Loucy (cell line): Measurements from ENCODE around the gene FAAH.

Source experiments
- EZH2phosphoT487 ChIP-seq: fragments of 200-600 bp; IDR thresholded peaks from 2 replicates; pipeline ENCODE4 v1.6.1; 2018; ENCODE audit warnings: antibody characterized with exemption, mild to moderate bottlenecking, moderate library complexity, borderline replicate concordance
- TF ChIP-seq, protein P1 (sequence below): fragments of 200-600 bp; sonication (generic); conservative IDR thresholded peaks from 2 replicates; pipeline ENCODE4 v1.5.1; 2014; ENCODE audit warnings: mild to moderate bottlenecking, antibody characterized with exemption, low read length

- TF ChIP-seq EZH2phosphoT487 = no peak
- TF ChIP-seq, protein P1, sequence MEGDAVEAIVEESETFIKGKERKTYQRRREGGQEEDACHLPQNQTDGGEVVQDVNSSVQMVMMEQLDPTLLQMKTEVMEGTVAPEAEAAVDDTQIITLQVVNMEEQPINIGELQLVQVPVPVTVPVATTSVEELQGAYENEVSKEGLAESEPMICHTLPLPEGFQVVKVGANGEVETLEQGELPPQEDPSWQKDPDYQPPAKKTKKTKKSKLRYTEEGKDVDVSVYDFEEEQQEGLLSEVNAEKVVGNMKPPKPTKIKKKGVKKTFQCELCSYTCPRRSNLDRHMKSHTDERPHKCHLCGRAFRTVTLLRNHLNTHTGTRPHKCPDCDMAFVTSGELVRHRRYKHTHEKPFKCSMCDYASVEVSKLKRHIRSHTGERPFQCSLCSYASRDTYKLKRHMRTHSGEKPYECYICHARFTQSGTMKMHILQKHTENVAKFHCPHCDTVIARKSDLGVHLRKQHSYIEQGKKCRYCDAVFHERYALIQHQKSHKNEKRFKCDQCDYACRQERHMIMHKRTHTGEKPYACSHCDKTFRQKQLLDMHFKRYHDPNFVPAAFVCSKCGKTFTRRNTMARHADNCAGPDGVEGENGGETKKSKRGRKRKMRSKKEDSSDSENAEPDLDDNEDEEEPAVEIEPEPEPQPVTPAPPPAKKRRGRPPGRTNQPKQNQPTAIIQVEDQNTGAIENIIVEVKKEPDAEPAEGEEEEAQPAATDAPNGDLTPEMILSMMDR = no peak
Observed at GRCh38 chr1:46368791-46369190, 25.3 kb upstream of the FAAH start.
